SK-N-MC (cell line): Measurements from ENCODE around the gene C1S.

Experiments used
- EZH2 ChIP-seq: fragments of 200-600 bp; sonication (generic); IDR thresholded peaks from one replicate; pipeline ENCODE4 v1.6.1; 2017; ENCODE audit warnings: antibody characterized with exemption
- FOXP2 ChIP-seq: optimal IDR thresholded peaks from 2 replicates; pipeline ENCODE3; 2011; ENCODE audit warnings: mild to moderate bottlenecking, moderate library complexity; ENCODE audit not compliant: insufficient read depth; ENCODE audit errors: extremely low read length, control extremely low read depth
- POLR2AphosphoS5 ChIP-seq: IDR thresholded peaks from 2 replicates; pipeline ENCODE4 v1.6.1; 2012; ENCODE audit warnings: mild to moderate bottlenecking, low read depth, low read length, borderline replicate concordance

- TF ChIP-seq EZH2 (no peak), POLR2AphosphoS5 (no peak), FOXP2 (no peak)
Observed at GRCh38 chr12:7103837-7104584, 43.5 kb downstream of the C1S start.
